Measurements from ENCODE around the gene MBTPS1.

MBTPS1 gene

GRCh38 chr16:84081446-84081989, 35.2 kb downstream of the MBTPS1 start:
- no peak for DNase-seq (ENCODE audit: insufficient read length, low spot score)
- FAIRE-seq, result no peak

DNA sequence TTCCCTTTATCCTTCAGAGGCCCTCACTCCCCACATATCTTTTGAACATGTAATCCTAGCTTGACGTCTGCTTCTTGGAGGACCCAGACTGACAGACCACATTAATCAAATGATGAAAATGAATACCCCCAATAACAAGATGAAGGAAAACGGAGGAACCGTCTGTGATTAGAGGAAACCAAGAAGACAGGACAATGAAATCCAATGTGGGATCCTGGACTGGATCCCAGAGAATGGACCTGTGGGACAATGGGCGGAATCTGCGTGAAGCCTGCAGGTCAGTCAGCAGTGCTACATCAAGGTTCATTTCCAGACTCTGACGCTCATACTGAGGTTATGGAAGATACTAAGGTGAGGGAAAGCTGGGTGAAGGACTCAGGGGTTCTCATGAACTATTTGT, 35.9 kb downstream of the MBTPS1 start:
- no peak for DNase-seq (ENCODE audit: insufficient read length, low spot score)
- FAIRE-seq, result no peak

GRCh38 chr16:84080378-84080777, 36.4 kb downstream of the MBTPS1 start:
- DNase-seq (ENCODE audit: insufficient read length, low spot score) (no peak), FAIRE-seq (no peak)

- FAIRE-seq, result no peak
- DNase-seq (ENCODE audit: insufficient read length, low spot score), result no peak
These were observed 37.1 kb downstream of the MBTPS1 start for GRCh38 chr16:84079664-84080063.

DNA sequence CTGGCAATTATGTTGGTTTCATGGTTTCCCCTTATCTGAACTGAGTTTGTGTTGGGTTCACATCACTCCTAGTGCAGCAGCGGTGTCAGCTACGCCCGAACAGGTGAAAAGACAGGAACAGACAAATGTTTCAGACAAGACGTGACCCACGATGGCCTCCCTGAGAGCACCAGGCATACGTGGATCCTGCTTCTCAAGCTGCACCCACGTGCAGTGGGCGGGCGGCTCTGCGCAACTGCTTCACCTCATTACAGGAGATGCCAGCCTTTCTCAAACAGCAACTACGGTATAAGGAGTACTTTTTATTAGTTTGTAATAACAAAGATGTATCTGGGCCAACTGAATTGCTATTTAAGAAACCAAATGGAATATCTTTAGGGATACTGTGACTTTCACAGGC, 41.4 kb downstream of the MBTPS1 start:
- FAIRE-seq (no peak), DNase-seq (ENCODE audit: insufficient read length, low spot score) (no peak)

DNA sequence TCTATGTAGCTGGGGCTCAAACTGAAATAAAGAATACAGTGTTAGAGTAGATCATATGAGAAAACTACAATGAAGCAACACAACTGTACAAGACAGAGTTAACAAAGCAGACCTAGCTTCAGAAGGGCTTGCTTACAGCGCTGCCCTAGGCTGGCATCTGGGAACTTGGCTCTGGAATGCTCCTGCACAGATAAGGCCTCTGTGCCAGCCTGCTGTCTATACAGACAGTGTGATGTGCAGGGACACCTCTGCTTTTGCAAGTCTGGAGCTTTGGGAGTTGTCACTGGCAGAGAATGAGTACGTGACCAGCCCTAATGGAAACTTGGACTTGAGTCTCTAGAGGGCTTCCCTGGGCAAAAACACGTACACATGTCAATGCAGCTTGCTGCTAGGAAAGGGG, 42.0 kb downstream of the MBTPS1 start:
- FAIRE-seq, result no peak
- DNase-seq (ENCODE audit: insufficient read length, low spot score), result no peak

DNA sequence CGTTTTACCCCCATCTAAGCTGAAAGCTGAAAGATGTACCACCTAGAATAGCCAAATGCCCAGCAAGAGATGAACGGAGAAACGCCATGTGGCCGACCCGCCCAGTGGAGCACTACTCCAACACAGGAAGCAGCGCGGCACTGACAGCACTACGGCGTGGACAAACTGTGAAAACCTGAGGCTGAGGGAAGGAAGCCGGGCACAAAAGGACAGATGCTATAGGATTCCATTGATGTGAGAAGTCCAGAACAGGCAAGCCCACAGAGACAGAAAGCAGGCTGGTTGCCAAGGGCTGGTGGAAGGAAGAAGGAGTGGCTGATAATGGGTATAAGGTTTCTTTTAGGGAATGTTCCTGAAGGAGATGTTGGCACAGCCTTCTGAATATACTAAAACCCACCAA, 44.7 kb downstream of the MBTPS1 start:
- DNase-seq (ENCODE audit: insufficient read length, low spot score), result no peak
- no peak for FAIRE-seq

DNA sequence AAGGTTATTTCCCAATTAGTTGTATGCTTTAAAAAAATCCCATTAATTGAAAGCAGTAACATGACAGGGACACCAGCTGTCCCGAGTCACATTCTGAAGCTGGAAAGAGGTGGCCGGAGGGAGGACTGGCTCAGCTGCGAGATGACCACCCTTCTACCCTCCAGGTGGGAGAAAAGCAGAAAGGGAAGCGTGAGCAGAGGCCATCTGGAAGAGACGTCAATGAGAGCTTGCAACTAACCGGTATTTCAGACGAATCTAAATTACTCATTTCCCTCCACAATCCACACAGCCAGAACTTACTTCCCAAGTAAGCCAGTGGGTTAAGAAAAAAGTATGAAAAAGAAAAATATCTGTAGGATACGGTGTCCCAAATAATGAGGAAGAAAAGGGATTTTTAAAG, 45.6 kb downstream of the MBTPS1 start:
- DNase-seq (ENCODE audit: insufficient read length, low spot score), result no peak
- FAIRE-seq, result no peak

DNA sequence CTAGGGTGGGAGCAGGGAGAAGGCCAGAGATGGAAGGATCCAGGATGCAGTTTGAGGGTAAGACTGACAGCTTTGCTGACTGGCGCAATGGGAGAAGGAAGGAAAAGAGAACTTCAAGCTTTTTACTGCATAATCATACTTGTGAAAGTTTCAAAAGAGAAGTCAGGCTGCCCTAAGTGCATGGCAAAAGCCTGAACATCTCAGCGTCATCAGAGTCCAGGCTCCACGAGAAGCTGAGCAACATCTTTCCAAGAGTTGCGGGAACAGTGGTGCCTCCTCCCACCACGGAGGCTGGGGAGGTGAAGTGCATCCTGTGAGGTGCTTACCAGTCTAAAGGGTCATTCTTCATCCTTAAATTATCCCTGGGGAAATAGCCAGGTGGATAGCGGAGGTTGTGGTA, 47.2 kb downstream of the MBTPS1 start:
- DNase-seq (ENCODE audit: insufficient read length, low spot score) (no peak), FAIRE-seq (no peak)

GRCh38 chr16:84068783-84069462, 47.8 kb downstream of the MBTPS1 start:
- FAIRE-seq (no peak), DNase-seq (ENCODE audit: insufficient read length, low spot score) (no peak)

- no peak for FAIRE-seq
These were observed 48.7 kb downstream of the MBTPS1 start for GRCh38 chr16:84068041-84068440.

DNA sequence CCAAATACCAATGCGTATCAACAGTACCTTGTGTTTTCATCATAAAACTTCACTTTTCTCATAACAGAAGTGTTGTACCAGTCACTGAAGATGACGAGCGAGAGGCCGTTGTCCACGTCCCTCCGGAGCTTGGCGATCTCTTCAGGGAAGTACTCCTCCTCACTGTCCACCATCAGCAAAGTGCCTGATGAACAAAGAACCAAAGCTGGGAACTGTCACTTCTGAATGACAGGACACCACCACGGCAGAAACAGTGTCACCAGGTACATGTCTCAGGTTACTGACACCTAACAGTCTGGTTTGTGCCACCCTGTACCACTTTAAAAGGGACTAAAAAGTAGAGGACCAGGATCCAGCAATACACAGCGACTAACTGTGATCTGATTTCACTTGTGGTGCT, 49.1 kb downstream of the MBTPS1 start:
- FAIRE-seq, result no peak
- DNase-seq (ENCODE audit: insufficient read length, low spot score), result no peak

More at GRCh38 chr16:84068041-84068440, 48.7 kb downstream of the MBTPS1 start:
- DNase-seq (ENCODE audit: insufficient read length, low spot score), result no peak

DNA sequence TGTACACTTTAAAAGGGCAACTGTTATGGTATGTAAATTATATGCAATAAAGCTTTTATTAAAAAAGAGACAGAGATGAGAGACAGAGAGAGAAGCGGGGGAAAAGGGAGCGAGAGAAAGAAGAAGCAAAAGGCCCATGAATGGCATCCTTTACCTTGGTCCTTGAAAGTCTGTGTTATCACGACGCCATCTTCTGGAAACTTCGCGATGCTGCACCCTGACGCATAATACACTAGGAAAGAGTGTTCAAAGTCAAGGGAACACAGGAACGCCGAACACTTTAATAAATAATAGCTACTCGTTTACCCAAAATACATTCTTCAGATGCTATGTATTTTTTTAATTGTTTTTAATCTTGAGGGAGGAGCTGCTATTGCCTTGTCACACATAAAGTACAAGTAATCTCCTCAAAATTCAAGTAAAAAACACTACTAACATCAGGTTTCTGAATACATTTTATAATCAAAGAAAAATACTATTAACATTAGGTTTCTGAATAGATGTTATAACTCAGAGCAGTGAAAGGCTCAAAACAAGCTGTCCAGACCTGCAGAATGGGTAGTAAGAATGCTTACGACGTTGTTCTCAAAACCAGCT, 51.1 kb downstream of the MBTPS1 start:
- FAIRE-seq (no peak), DNase-seq (ENCODE audit: insufficient read length, low spot score) (peak; percentile 57)

GRCh38 chr16:84063980-84064379, 52.8 kb downstream of the MBTPS1 start:
- no peak for DNase-seq (ENCODE audit: insufficient read length, low spot score)
- FAIRE-seq, result no peak

- FAIRE-seq, result no peak
- DNase-seq (ENCODE audit: insufficient read length, low spot score), result peak; percentile 75
These were observed 53.8 kb downstream of the MBTPS1 start for GRCh38 chr16:84062734-84063640.

DNA sequence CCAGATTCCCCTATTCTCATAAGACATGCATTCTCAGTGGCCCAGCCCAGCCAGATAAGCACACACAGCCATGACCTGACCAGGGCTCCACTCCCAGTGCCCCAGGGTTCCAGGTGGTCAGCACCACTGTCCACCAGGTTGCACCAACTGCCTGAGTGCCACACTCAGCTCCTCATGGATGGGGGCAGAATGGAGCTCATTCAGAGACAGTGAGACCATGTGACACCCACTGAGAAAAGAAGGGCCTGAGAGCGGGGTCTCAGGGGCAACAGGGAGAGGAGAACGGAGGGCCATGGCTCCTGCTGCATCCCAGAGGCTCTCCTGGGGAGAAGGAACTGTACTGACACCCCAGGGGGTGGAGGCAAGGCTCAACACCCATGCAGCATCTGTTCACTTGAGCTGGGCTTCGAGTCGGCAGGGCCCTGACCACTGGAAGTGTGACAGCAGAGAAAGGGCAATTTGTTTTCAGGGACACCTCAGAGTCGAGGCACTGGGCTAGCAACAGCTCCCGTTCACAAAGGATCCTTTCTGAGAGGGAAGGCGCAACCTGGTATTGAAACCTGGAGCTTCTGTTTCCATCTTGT, 55.4 kb downstream of the MBTPS1 start:
- FAIRE-seq (no peak), DNase-seq (ENCODE audit: insufficient read length, low spot score) (no peak)

- DNase-seq (ENCODE audit: insufficient read length, low spot score), result no peak
- no peak for FAIRE-seq
These were observed 56.5 kb downstream of the MBTPS1 start for GRCh38 chr16:84059946-84060901.

- DNase-seq (ENCODE audit: insufficient read length, low spot score), result no peak
- no peak for FAIRE-seq
These were observed 57.6 kb downstream of the MBTPS1 start for GRCh38 chr16:84059111-84059510.

DNA sequence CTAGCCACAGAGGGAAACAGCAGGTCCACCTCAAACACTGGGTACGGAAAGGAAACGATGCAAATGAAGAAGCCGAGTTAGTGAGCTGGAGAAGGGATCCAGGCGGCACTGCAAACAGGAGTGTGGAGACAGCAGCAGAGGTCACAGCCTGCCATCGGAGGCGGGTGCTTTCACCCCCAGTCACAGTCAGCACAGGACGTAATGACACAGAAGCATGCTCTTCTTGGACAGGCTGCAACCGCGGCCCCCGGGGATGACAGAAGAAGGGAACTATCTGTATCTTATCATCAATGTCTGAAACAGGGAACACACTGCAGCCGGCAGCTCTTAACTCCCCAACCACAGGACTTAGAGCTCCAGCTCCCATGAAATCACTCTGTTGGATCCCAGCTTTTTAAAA, 58.1 kb downstream of the MBTPS1 start:
- DNase-seq (ENCODE audit: insufficient read length, low spot score) (no peak), FAIRE-seq (no peak)

GRCh38 chr16:84058211-84058610, 58.5 kb downstream of the MBTPS1 start:
- no peak for FAIRE-seq
- DNase-seq (ENCODE audit: insufficient read length, low spot score), result no peak

Data from HTR-8/SVneo (cell line).